Measurements from ENCODE around the gene HLA-DRB1.
A peak's percentile ranks its signal among the peaks of the same experiment; 100 is the strongest.

HLA-DRB1 gene

DNA sequence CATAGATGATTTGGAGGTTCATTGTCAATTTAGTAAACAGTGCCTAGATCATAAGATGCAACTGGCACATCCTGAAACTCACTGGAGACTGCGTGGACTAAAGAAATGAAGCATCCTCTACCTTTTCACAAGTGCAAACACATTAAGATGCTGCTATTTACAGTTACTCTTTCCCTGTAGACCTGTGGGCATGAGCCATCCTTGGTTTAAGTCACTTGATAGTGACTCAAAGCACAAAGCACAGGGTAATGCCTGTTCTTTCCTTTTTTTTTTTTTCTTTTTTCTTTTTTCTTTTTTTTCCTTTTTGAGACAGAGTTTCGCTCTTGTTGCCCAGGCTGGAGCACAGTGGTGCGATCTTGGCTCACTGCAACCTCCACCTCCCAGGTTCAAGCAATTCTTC is 37.6 kb upstream of the HLA-DRB1 start:
- Histone ChIP-seq H3K4me2 (ENCODE audit: insufficient read depth, low read length) (no peak overlapping the region), H3K79me2 (ENCODE audit: insufficient read depth, low read length) (no peaks in the 10 kb centered on the region), H4K20me1 (ENCODE audit: insufficient read depth, low read length) (no peaks in the 10 kb centered on the region), H3K4me1 (ENCODE audit: insufficient read depth, low read length) (peaks cover 21% of the 10 kb centered on the region), H3K27me3 (ENCODE audit: insufficient read depth, low read length, poor library complexity) (no peaks in the 10 kb centered on the region), H3K9me3 (ENCODE audit: insufficient read depth, low read length, severe bottlenecking) (no peaks in the 10 kb centered on the region), H3K9ac (ENCODE audit: low read depth, low read length) (no peak overlapping the region), H3K4me3 (ENCODE audit: low read depth in 1 of 2, low read length in 2 of 2) (no peak overlapping the region), H2AFZ (ENCODE audit: low read depth, low read length) (no peak overlapping the region), H3K27ac (ENCODE audit: low read length) (no peak overlapping the region), H3K36me3 (ENCODE audit: insufficient read depth, low read length) (no peaks in the 10 kb centered on the region)
- ATAC-seq (ENCODE audit: insufficient read depth, low read depth) (no peak), DNase-seq (no peak)
- no peak for TF ChIP-seq EZH2 (IDR thresholded peaks at IDR 0.05; ENCODE audit: borderline replicate concordance, low read depth, low read length, severe bottlenecking)
- TF ChIP-seq, protein P1, sequence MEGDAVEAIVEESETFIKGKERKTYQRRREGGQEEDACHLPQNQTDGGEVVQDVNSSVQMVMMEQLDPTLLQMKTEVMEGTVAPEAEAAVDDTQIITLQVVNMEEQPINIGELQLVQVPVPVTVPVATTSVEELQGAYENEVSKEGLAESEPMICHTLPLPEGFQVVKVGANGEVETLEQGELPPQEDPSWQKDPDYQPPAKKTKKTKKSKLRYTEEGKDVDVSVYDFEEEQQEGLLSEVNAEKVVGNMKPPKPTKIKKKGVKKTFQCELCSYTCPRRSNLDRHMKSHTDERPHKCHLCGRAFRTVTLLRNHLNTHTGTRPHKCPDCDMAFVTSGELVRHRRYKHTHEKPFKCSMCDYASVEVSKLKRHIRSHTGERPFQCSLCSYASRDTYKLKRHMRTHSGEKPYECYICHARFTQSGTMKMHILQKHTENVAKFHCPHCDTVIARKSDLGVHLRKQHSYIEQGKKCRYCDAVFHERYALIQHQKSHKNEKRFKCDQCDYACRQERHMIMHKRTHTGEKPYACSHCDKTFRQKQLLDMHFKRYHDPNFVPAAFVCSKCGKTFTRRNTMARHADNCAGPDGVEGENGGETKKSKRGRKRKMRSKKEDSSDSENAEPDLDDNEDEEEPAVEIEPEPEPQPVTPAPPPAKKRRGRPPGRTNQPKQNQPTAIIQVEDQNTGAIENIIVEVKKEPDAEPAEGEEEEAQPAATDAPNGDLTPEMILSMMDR (IDR thresholded peaks at IDR 0.05; ENCODE audit: borderline replicate concordance, extremely low read depth, low read length, poor library complexity, severe bottlenecking) = no peak

DNA sequence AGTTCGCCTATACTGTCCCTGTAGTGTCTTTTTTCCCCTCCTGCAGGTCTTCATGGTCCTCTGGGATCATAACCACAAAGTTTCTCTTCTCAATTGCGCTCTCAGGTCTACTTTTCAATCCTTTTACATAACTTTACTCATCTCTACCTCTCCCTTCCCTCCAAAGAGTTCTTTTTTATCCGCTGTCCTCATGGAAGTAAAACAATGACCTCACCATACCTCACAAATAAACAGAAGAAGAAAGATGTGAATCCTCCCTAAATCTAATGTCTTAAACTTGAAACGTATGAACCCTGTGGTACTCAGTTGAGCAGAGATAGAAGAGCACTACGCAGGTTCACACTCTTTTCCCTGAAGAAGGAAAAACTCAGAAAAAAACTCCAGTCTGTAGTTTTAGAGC is 35.5 kb upstream of the HLA-DRB1 start:
- Histone ChIP-seq H3K9ac (ENCODE audit: low read depth, low read length) (no peak overlapping the region), H3K4me3 (ENCODE audit: low read depth in 1 of 2, low read length in 2 of 2) (no peak overlapping the region), H3K9me3 (ENCODE audit: insufficient read depth, low read length, severe bottlenecking) (no peaks in the 10 kb centered on the region), H3K79me2 (ENCODE audit: insufficient read depth, low read length) (no peaks in the 10 kb centered on the region), H4K20me1 (ENCODE audit: insufficient read depth, low read length) (no peaks in the 10 kb centered on the region), H3K4me1 (ENCODE audit: insufficient read depth, low read length) (peaks cover 27% of the 10 kb centered on the region), H3K36me3 (ENCODE audit: insufficient read depth, low read length) (no peaks in the 10 kb centered on the region), H3K27me3 (ENCODE audit: insufficient read depth, low read length, poor library complexity) (no peaks in the 10 kb centered on the region), H3K27ac (ENCODE audit: low read length) (no peak overlapping the region), H3K4me2 (ENCODE audit: insufficient read depth, low read length) (no peak overlapping the region), H2AFZ (ENCODE audit: low read depth, low read length) (no peak overlapping the region)
- DNase-seq (no peak), ATAC-seq (ENCODE audit: insufficient read depth, low read depth) (no peak)
- TF ChIP-seq EZH2 (IDR thresholded peaks at IDR 0.05; ENCODE audit: borderline replicate concordance, low read depth, low read length, severe bottlenecking) = no peak
- TF ChIP-seq, protein P1 (IDR thresholded peaks at IDR 0.05; ENCODE audit: borderline replicate concordance, extremely low read depth, low read length, poor library complexity, severe bottlenecking) = no peak

DNA sequence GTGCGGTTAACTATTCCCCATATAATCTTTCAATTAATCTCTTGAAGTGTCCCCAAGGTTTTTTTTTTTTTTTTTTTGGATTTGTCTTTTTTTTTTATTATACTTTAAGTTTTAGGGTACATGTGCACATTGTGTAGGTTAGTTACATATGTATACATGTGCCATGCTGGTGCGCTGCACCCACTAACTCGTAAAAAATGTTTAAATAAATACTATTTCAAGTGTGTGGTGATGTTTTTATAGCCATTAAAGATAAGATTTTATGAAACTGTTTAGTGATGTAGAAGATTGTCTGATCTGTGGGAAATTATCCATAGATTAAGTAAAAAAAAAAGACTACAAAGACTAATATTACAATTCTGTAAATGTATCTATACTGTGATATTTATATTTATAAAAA is 34.9 kb upstream of the HLA-DRB1 start:
- no peak overlapping the region for H3K9ac ChIP-seq (ENCODE audit: low read depth, low read length)
- no peaks in the 10 kb centered on the region for H3K27me3 ChIP-seq (ENCODE audit: insufficient read depth, low read length, poor library complexity)
- no peaks in the 10 kb centered on the region for H4K20me1 ChIP-seq (ENCODE audit: insufficient read depth, low read length)
- no peak overlapping the region for H3K4me2 ChIP-seq (ENCODE audit: insufficient read depth, low read length)
- DNase-seq (no peak), ATAC-seq (ENCODE audit: insufficient read depth, low read depth) (no peak)
- H3K79me2 ChIP-seq (ENCODE audit: insufficient read depth, low read length) = no peaks in the 10 kb centered on the region
- H3K36me3 ChIP-seq (ENCODE audit: insufficient read depth, low read length) = no peaks in the 10 kb centered on the region
- no peak overlapping the region for H2AFZ ChIP-seq (ENCODE audit: low read depth, low read length)
- H3K9me3 ChIP-seq (ENCODE audit: insufficient read depth, low read length, severe bottlenecking) = no peaks in the 10 kb centered on the region
- H3K4me1 ChIP-seq (ENCODE audit: insufficient read depth, low read length) = peaks cover 27% of the 10 kb centered on the region
- H3K27ac ChIP-seq (ENCODE audit: low read length) = no peak overlapping the region
- H3K4me3 ChIP-seq (ENCODE audit: low read depth in 1 of 2, low read length in 2 of 2) = no peak overlapping the region
- TF ChIP-seq, protein P1 (IDR thresholded peaks at IDR 0.05; ENCODE audit: borderline replicate concordance, extremely low read depth, low read length, poor library complexity, severe bottlenecking) = no peak
- TF ChIP-seq EZH2 (IDR thresholded peaks at IDR 0.05; ENCODE audit: borderline replicate concordance, low read depth, low read length, severe bottlenecking) = no peak

DNA sequence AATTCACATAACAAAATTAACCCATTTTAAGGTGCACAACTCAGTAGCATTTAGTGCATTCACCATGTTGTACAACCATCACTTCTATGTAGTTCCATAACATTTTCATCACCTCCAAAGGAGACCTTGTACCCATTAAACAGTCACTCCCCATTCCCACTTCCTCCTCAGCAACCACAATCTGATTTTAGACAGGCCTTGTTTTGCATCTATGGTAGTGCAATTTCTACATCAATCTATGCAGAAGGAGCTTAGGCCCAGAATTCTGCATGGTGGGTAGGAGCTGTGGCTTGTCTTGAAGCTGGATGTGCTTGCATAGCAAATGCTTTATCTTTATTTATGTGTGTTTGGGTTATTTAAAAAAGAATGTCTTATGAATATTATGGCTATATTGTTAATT is 34.0 kb upstream of the HLA-DRB1 start:
- no peak overlapping the region for H3K27ac ChIP-seq (ENCODE audit: low read length)

More for the DNA sequence above, 34.0 kb upstream of the HLA-DRB1 start:
- H3K4me3 ChIP-seq (ENCODE audit: low read depth in 1 of 2, low read length in 2 of 2) = no peak overlapping the region
- H3K9me3 ChIP-seq (ENCODE audit: insufficient read depth, low read length, severe bottlenecking) = no peaks in the 10 kb centered on the region
- DNase-seq = no peak
- TF ChIP-seq, protein P1 (IDR thresholded peaks at IDR 0.05; ENCODE audit: borderline replicate concordance, extremely low read depth, low read length, poor library complexity, severe bottlenecking) = no peak
- TF ChIP-seq EZH2 (IDR thresholded peaks at IDR 0.05; ENCODE audit: borderline replicate concordance, low read depth, low read length, severe bottlenecking) = no peak
- no peak for ATAC-seq (ENCODE audit: insufficient read depth, low read depth)
- H2AFZ ChIP-seq (ENCODE audit: low read depth, low read length) = no peak overlapping the region
- no peaks in the 10 kb centered on the region for H3K36me3 ChIP-seq (ENCODE audit: insufficient read depth, low read length)
- H3K4me2 ChIP-seq (ENCODE audit: insufficient read depth, low read length) = 0 out of 2 replicates have a peak overlapping the region, but pooled peaks have one; percentile 8
- no peak overlapping the region for H3K9ac ChIP-seq (ENCODE audit: low read depth, low read length)
- H3K4me1 ChIP-seq (ENCODE audit: insufficient read depth, low read length) = peaks cover 27% of the 10 kb centered on the region
- no peaks in the 10 kb centered on the region for H4K20me1 ChIP-seq (ENCODE audit: insufficient read depth, low read length)
- no peaks in the 10 kb centered on the region for H3K79me2 ChIP-seq (ENCODE audit: insufficient read depth, low read length)
- no peaks in the 10 kb centered on the region for H3K27me3 ChIP-seq (ENCODE audit: insufficient read depth, low read length, poor library complexity)
